IMR-90 (cell line): ENCODE data around the gene ILDR2. TPM values are rescaled to one million over a fixed set of nuclear protein-coding genes. Genes with fewer than 3 reads are reported as not detected.

Source experiments
- ATAC-seq: fragments of 200-7000 bp; cut with Tn5 transposase; 2 replicates; pipeline ENCODE4 v1.9.1; 2020; ENCODE audit warnings: low read depth, mild to moderate bottlenecking, moderate library complexity
- BruUV-seq: library from RNA; stranded (reverse); fragments of 400-500 nt; replicated peaks from 2 replicates; lab custom pipeline; 2021; lab: Mats Ljungman, UMichigan
- CTCF ChIA-PET: fragments of 300-600 bp; formaldehyde crosslinking; extraction: SDS; loops from one replicate; lab custom pipeline; 2021; ENCODE audit warnings: antibody characterized with exemption; lab: Yijun Ruan, JAX
- POLR2A ChIA-PET: fragments of 300-600 bp; sonication (Branson Sonifier 250); formaldehyde crosslinking; loops from one replicate; lab custom pipeline; 2022; ENCODE audit warnings: antibody characterized with exemption; ENCODE audit not compliant: unreplicated experiment; lab: Charles Lee
- DNase-seq: peaks from one replicate; pipeline ENCODE4 v3.0.0; 2013
- H2AFZ ChIP-seq: replicated peaks from 2 replicates; pipeline ENCODE3; 2013; ENCODE audit warnings: low read length, mild to moderate bottlenecking; ENCODE audit not compliant: poor library complexity
- H2AK5ac ChIP-seq: 2 replicates; pipeline ENCODE4 v1.6.1; 2013; ENCODE audit warnings: low read depth, low read length, inconsistent platforms
- H2AK9ac ChIP-seq: replicated peaks from 2 replicates; pipeline ENCODE3; 2013; ENCODE audit warnings: mild to moderate bottlenecking, low read depth, low read length, moderate library complexity; ENCODE audit not compliant: poor library complexity
- H2BK120ac ChIP-seq: 2 replicates; pipeline ENCODE4 v1.6.1; 2013; ENCODE audit warnings: low read depth, low read length, inconsistent platforms
- H2BK15ac ChIP-seq: 3 replicates; pipeline ENCODE4 v1.6.1; 2013; ENCODE audit warnings: low read depth, low read length, inconsistent platforms
- H2BK20ac ChIP-seq: 2 replicates; pipeline ENCODE4 v1.6.1; 2013; ENCODE audit warnings: low read depth, mild to moderate bottlenecking, inconsistent platforms, low read length, moderate library complexity
- H2BK5ac ChIP-seq: 2 replicates; pipeline ENCODE4 v1.6.1; 2013; ENCODE audit warnings: mild to moderate bottlenecking, low read depth, low read length, inconsistent platforms; ENCODE audit not compliant: poor library complexity, severe bottlenecking
- H3K14ac ChIP-seq: replicated peaks from 2 replicates; pipeline ENCODE4 v1.6.1; 2013; ENCODE audit warnings: low read depth, low read length, inconsistent platforms
- H3K18ac ChIP-seq: 2 replicates; pipeline ENCODE4 v1.6.1; 2013; ENCODE audit warnings: low read depth, low read length, control low read depth
- H3K23ac ChIP-seq: 2 replicates; pipeline ENCODE4 v1.6.1; 2013; ENCODE audit warnings: low read depth, low read length, inconsistent platforms
- H3K27ac ChIP-seq: 2 replicates; pipeline ENCODE4 v1.5.1; 2013; ENCODE audit warnings: mild to moderate bottlenecking, control low read depth, low read length; ENCODE audit not compliant: insufficient read depth
- H3K27me3 ChIP-seq: 2 replicates; pipeline ENCODE4 v1.6.1; 2013; ENCODE audit warnings: low read length; ENCODE audit not compliant: control insufficient read depth, insufficient read depth
- H3K36me3 ChIP-seq: 2 replicates; pipeline ENCODE4 v1.6.1; 2013; ENCODE audit warnings: low read length, mixed read lengths; ENCODE audit not compliant: control insufficient read depth, insufficient read depth
- H3K4ac ChIP-seq: 2 replicates; pipeline ENCODE4 v1.6.1; 2013; ENCODE audit warnings: low read depth, low read length, inconsistent platforms
- H3K4me1 ChIP-seq: 2 replicates; pipeline ENCODE4 v1.6.1; 2013; ENCODE audit warnings: low read length, mixed read lengths; ENCODE audit not compliant: control insufficient read depth, insufficient read depth
- H3K4me2 ChIP-seq: 2 replicates; pipeline ENCODE4 v1.6.1; 2013; ENCODE audit warnings: low read depth, mild to moderate bottlenecking, control low read depth, low read length, moderate library complexity
- H3K4me3 ChIP-seq: 2 replicates; pipeline ENCODE4 v1.5.1; 2013; ENCODE audit warnings: low read depth, mild to moderate bottlenecking, control low read depth, low read length, moderate library complexity; ENCODE audit not compliant: insufficient read depth
- H3K56ac ChIP-seq: 2 replicates; pipeline ENCODE4 v1.6.1; 2013; ENCODE audit warnings: low read length, inconsistent platforms; ENCODE audit not compliant: insufficient read depth; ENCODE audit errors: extremely low read depth
- H3K79me1 ChIP-seq, 2 experiments: 2 replicates each; pipeline ENCODE4 v1.6.1; 2013; ENCODE audit warnings: low read length in 2 of 2, inconsistent platforms in 1 of 2, low read depth in 1 of 2
- H3K9ac ChIP-seq: 2 replicates; pipeline ENCODE4 v1.6.1; 2013; ENCODE audit warnings: low read depth, low read length, control low read depth
- H3K9me1 ChIP-seq: 2 replicates; pipeline ENCODE4 v1.6.1; 2013; ENCODE audit warnings: low read length, inconsistent platforms; ENCODE audit not compliant: insufficient read depth
- H3K9me3 ChIP-seq: 2 replicates; pipeline ENCODE4 v1.6.1; 2013; ENCODE audit warnings: low read length; ENCODE audit not compliant: control insufficient read depth, insufficient read depth
- H4K20me1 ChIP-seq: 2 replicates; pipeline ENCODE4 v1.6.1; 2013; ENCODE audit warnings: low read length, inconsistent platforms; ENCODE audit not compliant: insufficient read depth
- H4K5ac ChIP-seq: 2 replicates; pipeline ENCODE4 v1.6.1; 2013; ENCODE audit warnings: mild to moderate bottlenecking, low read depth, low read length, control low read depth
- H4K8ac ChIP-seq, 2 experiments: 2 replicates each; pipeline ENCODE4 v1.6.1; 2013; ENCODE audit warnings: low read depth in 2 of 2, low read length in 2 of 2, control low read depth in 1 of 2, inconsistent platforms in 1 of 2
- H4K91ac ChIP-seq: 2 replicates; pipeline ENCODE4 v1.6.1; 2013; ENCODE audit warnings: low read depth, low read length, inconsistent platforms; ENCODE audit not compliant: insufficient read depth
- CHD1 ChIP-seq: IDR thresholded peaks from 2 replicates; pipeline ENCODE4 v1.6.1; 2012; ENCODE audit warnings: low read depth, low read length, improper control_type of control experiment
- MAFK ChIP-seq: IDR thresholded peaks from 2 replicates; pipeline ENCODE4 v1.6.1; 2012; ENCODE audit warnings: low read depth, low read length, improper control_type of control experiment
- WGBS, 2 experiments: methylation state at CpG; one replicate each; pipeline versions ENCODE4 v1.1.5 to v1.1.7; 2013; ENCODE audit warnings: missing lambda C conversion rate in 2 of 2; ENCODE audit not compliant: insufficient read length in 1 of 2; ENCODE audit errors: extremely low coverage in 2 of 2; 5-methylcytosine and 5-hydroxymethylcytosine counted together
- dilution Hi-C: fragments of 300-500 bp; cut with HindIII; formaldehyde crosslinking; loops from one replicate; pipeline ENCODE4 v1.14.3; 2018; ENCODE audit warnings: low sequenced_read_pairs; ENCODE audit not compliant: unreplicated experiment
- in situ Hi-C: fragments of 300-500 bp; cut with MboI; formaldehyde crosslinking; loops from 3 replicates; pipeline ENCODE4 v1.14.3; 2019; ENCODE audit warnings: low sequenced_read_pairs, inconsistent platforms, mixed read lengths
- intact Hi-C: fragments of 100-400 bp; cut with micrococcal nuclease; formaldehyde crosslinking; loops from 2 replicates; pipeline ENCODE4 v1.10.0; 2022
- polyA plus RNA-seq, 3 experiments: library from polyadenylated mRNA; depleted of rRNA; stranded (reverse); fragments of >200 nt; gene quantifications; 2 replicates each; pipeline ENCODE4 v1.2.3, GENCODE V29; 2012; ENCODE audit warnings: low replicate concordance in 1 of 3
- total RNA-seq: library from RNA; depleted of rRNA; stranded (reverse); fragments of >200 nt; gene quantifications from 2 replicates; pipeline ENCODE4 v1.2.3, GENCODE V29; 2012

ILDR2 gene
- total and polyA plus RNA-seq, 2 of the 4 experiments (the other 2 are of a cell fraction): under 0.01 TPM; not detected in 1

- Histone ChIP-seq H2BK120ac (no peak overlapping the region), H2BK5ac (no peak overlapping the region), H4K91ac (no peak overlapping the region), H3K79me1 (no peaks in the 10 kb centered on the region), H4K20me1 (no peaks in the 10 kb centered on the region), H3K56ac (no peak overlapping the region), H3K4me1 (no peaks in the 10 kb centered on the region), H3K27me3 (peaks cover 6% of the 10 kb centered on the region), H4K8ac (no peak overlapping the region), H2AFZ (no peak overlapping the region), H3K9ac (no peak overlapping the region), H3K36me3 (no peaks in the 10 kb centered on the region), H3K18ac (no peak overlapping the region), H3K4me2 (no peak overlapping the region), H2AK9ac (no peak overlapping the region), H4K5ac (no peak overlapping the region), H3K9me1 (no peaks in the 10 kb centered on the region), H3K4ac (no peak overlapping the region), H3K9me3 (no peaks in the 10 kb centered on the region), H3K27ac (no peak overlapping the region), H3K14ac (no peak overlapping the region), H2BK20ac (no peak overlapping the region), H3K4me3 (no peak overlapping the region), H2AK5ac (no peak overlapping the region), H2BK15ac (no peak overlapping the region), H3K23ac (no peak overlapping the region)
- ChIA-PET POLR2A (no interaction called here), CTCF (no interaction called here)
- ATAC-seq: no peak
- intact Hi-C loops: loop anchor here (2.0 kb wide), 1 partner anchor 49 kb away; no protein-coding TSS in a partner anchor
- DNase-seq: no peak
- in situ Hi-C loops: no loop called here
- no CpG with 5 or more reads among the region's 2 CpGs for WGBS, 2 experiments
- dilution Hi-C loops: no loop called here
- TF ChIP-seq MAFK (no peak), CHD1 (no peak)
- BruUV-seq: no TSS peak
Observed at GRCh38 chr1:166956057-166956850, 19.1 kb downstream of the ILDR2 start.
